ENCODE results near the gene FANCC.

The FANCC gene

DNA sequence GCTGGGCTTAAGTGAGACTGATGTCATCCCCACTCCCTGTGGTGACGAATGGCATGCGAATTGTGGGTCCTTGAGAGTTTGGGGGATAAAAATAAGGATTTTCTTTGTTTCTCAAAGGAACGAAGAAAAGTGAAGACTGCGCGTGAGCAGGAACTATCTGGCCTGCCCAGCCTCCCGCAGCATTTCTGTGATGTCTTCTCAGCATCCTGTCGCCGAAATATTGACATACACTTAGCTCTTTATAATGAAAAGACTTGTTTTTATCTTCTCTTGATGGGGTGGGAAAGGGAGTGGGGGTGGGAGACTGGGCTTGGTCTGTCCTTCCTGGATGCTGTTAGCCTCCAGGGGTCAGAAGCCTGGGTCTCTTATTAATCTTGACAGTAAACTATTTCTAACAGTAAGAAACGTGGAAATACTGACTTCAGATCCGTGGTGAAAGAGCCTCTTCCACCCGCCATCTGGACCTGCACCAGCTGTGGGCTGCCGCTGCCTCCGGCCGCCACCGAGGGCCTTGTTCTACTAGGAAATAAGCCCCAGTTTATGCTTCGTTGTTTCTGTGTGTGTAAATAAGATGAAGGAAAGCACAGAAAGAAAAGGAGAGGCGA is 239.6 kb downstream of the FANCC start:
- Histone ChIP-seq H3K27me3 (ENCODE audit: control insufficient read depth in 1 of 2, insufficient read depth in 2 of 2, low read length in 2 of 2) (no peaks in the 10 kb centered on the region), H3K9me3 (ENCODE audit: control insufficient read depth in 1 of 2, low read length in 2 of 2) (no peaks in the 10 kb centered on the region), H3K4me3 (ENCODE audit: low read depth in 1 of 2, low read length in 2 of 2) (no peak overlapping the region), H3K27ac (ENCODE audit: low read depth, low read length) (no peak overlapping the region), H3K36me3 (ENCODE audit: control insufficient read depth in 1 of 2, insufficient read depth in 2 of 2, low read length in 2 of 2) (peaks cover 14 to 29% of the 10 kb centered on the region in 2 donors), H3K9ac (ENCODE audit: low read depth in 1 of 2, low read length in 2 of 2) (no peak overlapping the region), H3K4me1 (ENCODE audit: control insufficient read depth in 1 of 2, insufficient read depth in 2 of 2, low read length in 2 of 2) (peaks cover 60 to 62% of the 10 kb centered on the region in 2 donors)

DNA sequence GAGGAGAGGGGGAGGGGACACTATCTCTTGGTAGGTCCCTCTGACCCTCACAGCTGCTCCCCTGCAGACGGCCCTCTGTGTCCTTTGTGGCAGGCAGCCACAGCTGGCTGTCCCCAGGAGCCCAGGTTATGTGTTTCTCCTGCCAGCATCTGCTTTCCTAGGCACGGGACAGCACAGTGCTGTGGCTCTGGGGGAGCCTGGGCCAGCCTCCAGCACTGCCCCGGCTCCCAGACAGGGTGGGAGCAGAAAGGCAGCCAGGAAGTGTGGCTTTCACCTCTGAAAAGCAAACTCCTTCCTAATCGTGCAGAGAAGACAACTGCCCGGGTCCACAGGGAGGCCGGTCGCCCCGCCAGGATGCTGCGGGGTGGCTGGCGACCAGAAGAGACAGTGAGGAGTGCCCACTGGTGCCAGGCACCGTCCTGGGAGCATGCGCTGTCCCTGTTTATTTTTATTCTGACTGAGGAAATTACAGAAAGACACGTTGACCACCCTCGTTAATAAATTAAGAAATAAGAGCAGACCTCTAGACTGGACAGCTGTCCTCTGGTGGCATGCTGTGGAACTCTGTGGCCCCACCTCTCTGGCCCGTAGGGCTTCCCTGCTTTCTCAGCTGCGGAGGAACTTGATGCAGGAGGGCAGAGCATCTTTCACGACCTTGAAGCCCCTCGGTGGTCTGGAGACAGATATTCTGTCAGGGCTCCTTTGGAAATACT is 240.3 kb downstream of the FANCC start:
- H3K27ac ChIP-seq (ENCODE audit: low read depth, low read length): peak overlapping the region; percentile 17
- no peaks in the 10 kb centered on the region for H3K27me3 ChIP-seq (ENCODE audit: control insufficient read depth in 1 of 2, insufficient read depth in 2 of 2, low read length in 2 of 2)
- H3K4me1 ChIP-seq (ENCODE audit: control insufficient read depth in 1 of 2, insufficient read depth in 2 of 2, low read length in 2 of 2): peaks cover 56% of the 10 kb centered on the region in 2 donors
- peaks cover 12 to 23% of the 10 kb centered on the region in 2 donors for H3K36me3 ChIP-seq (ENCODE audit: control insufficient read depth in 1 of 2, insufficient read depth in 2 of 2, low read length in 2 of 2)
- no peaks in the 10 kb centered on the region for H3K9me3 ChIP-seq (ENCODE audit: control insufficient read depth in 1 of 2, low read length in 2 of 2)
- H3K4me3 ChIP-seq (ENCODE audit: low read depth in 1 of 2, low read length in 2 of 2): no peak overlapping the region
- H3K9ac ChIP-seq (ENCODE audit: low read depth in 1 of 2, low read length in 2 of 2): no peak overlapping the region

DNA sequence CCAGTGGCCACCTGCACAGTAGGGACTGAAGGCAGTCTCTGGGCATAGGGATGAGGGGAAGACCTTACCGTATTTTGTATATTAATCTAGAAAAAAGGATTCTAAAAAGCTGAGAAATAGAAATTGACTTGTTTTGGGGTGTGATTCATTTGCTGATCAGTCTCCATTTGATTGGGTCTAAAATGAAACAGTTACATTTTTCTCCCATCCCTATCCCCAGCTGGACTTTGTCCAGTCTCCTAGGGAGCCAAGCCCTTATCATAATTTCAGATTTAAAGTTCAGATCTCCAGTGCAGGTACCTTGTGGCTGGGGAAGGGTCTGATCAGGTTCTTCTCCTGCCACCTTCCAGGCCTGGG is 240.8 kb downstream of the FANCC start:
- H3K4me3 ChIP-seq (ENCODE audit: low read depth in 1 of 2, low read length in 2 of 2): no peak overlapping the region
- H3K9me3 ChIP-seq (ENCODE audit: control insufficient read depth in 1 of 2, low read length in 2 of 2): no peaks in the 10 kb centered on the region
- peaks cover 52 to 56% of the 10 kb centered on the region in 2 donors for H3K4me1 ChIP-seq (ENCODE audit: control insufficient read depth in 1 of 2, insufficient read depth in 2 of 2, low read length in 2 of 2)
- peaks cover 11 to 17% of the 10 kb centered on the region in 2 donors for H3K36me3 ChIP-seq (ENCODE audit: control insufficient read depth in 1 of 2, insufficient read depth in 2 of 2, low read length in 2 of 2)
- H3K27me3 ChIP-seq (ENCODE audit: control insufficient read depth in 1 of 2, insufficient read depth in 2 of 2, low read length in 2 of 2): no peaks in the 10 kb centered on the region
- no peak overlapping the region for H3K9ac ChIP-seq (ENCODE audit: low read depth in 1 of 2, low read length in 2 of 2)
- H3K27ac ChIP-seq (ENCODE audit: low read depth, low read length): peak overlapping the region; percentile 17

DNA sequence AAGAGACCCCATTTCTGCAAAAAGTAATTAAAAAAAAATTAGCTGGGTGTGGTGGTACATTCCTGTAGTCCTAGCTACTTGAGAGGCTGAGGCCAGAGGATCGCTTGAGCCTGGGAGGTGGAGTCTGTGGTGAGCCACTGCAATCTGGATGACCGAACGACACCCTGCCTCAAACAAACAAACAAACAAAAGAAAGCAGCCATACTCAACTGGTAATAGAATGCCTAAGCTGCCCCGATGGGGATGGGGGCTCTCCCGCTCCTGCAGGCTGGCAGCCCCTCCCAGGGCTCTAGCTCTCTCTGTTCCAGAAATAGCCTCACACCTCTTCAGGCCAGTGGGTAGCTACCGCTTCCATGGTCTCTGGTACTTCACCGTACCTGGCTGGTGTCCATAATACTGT is 241.8 kb downstream of the FANCC start:
- Histone ChIP-seq H3K36me3 (ENCODE audit: control insufficient read depth in 1 of 2, insufficient read depth in 2 of 2, low read length in 2 of 2) (peaks cover 2 to 8% of the 10 kb centered on the region in 2 donors), H3K4me1 (ENCODE audit: control insufficient read depth in 1 of 2, insufficient read depth in 2 of 2, low read length in 2 of 2) (peaks cover 55 to 59% of the 10 kb centered on the region in 2 donors), H3K4me3 (ENCODE audit: low read depth in 1 of 2, low read length in 2 of 2) (no peak overlapping the region), H3K27me3 (ENCODE audit: control insufficient read depth in 1 of 2, insufficient read depth in 2 of 2, low read length in 2 of 2) (no peaks in the 10 kb centered on the region), H3K9ac (ENCODE audit: low read depth in 1 of 2, low read length in 2 of 2) (no peak overlapping the region), H3K27ac (ENCODE audit: low read depth, low read length) (no peak overlapping the region), H3K9me3 (ENCODE audit: control insufficient read depth in 1 of 2, low read length in 2 of 2) (no peaks in the 10 kb centered on the region)

DNA sequence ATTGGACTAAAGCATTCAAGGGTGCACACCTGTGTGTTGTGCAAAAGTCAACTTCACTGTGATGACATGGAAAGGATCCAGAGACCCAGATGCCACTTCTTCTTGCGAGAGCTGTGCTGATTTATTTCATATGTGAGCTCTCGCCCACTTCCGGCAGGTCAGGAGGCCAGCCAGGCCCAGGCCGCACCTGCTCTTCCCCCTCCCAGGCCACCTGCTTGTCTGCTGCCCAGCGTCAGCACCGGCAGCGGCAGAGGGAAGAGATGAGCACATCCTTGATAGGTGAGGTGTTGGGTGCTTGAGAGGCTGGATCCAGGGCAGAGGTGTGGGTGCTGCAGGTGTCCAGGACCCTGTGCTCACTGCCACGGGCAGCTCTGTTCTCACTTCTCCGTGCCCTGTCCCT is 242.9 kb downstream of the FANCC start:
- H3K36me3 ChIP-seq (ENCODE audit: control insufficient read depth in 1 of 2, insufficient read depth in 2 of 2, low read length in 2 of 2): peaks cover under 1 to 5% of the 10 kb centered on the region in 2 donors
- peaks cover 56 to 70% of the 10 kb centered on the region in 2 donors for H3K4me1 ChIP-seq (ENCODE audit: control insufficient read depth in 1 of 2, insufficient read depth in 2 of 2, low read length in 2 of 2)
- H3K9me3 ChIP-seq (ENCODE audit: control insufficient read depth in 1 of 2, low read length in 2 of 2): no peaks in the 10 kb centered on the region
- H3K4me3 ChIP-seq (ENCODE audit: low read depth in 1 of 2, low read length in 2 of 2): no peak overlapping the region
- H3K27ac ChIP-seq (ENCODE audit: low read depth, low read length): no peak overlapping the region
- no peaks in the 10 kb centered on the region for H3K27me3 ChIP-seq (ENCODE audit: control insufficient read depth in 1 of 2, insufficient read depth in 2 of 2, low read length in 2 of 2)
- H3K9ac ChIP-seq (ENCODE audit: low read depth in 1 of 2, low read length in 2 of 2): no peak overlapping the region

DNA sequence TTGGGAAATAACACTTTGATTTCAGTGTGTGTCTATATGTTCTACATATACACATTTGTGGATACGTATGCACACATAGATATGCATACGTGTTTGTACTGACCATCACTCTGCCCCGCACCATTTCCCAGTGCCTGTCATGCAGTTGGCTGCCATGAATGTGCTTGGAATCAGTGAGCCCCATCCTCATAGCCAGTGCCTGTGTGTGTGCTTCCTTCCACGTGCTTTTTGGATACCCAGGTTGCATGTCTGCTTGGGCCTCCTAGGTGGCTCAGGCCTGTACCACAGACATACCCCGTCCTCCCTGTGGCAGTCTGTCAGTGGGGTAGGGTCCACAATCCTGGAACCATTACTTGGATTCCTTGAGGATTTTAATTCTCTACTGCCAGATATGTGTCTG is 243.6 kb downstream of the FANCC start:
- H3K9ac ChIP-seq (ENCODE audit: low read depth in 1 of 2, low read length in 2 of 2): no peak overlapping the region

DNA sequence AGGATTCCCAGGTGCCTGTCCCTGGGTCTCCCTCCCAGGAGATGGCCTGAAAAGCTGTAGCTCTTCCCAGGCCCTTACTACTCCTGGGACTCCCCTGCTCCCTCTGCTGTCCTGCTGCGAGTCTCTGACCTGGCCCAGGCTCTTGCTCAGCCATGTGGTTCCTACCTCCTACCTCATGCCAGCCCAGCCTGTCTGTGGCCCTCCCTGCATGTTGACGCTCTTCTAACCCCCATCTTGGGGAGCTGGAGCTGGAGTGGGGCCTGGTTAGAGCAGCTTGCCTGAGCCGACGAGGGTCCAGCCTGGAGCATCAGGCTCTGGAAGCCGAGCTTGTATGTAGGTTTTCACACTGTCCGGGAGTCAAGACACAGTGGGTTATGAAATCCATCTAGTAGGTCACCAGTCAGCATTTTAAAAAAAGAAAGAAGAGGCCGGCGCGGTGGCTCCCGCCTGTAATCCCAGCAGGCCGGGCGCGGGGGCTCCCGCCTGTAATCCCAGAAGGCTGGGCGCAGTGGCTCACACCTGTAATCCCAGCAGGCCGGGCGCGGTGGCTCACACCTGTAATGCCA is 244.4 kb downstream of the FANCC start:
- no peak overlapping the region for H3K27ac ChIP-seq (ENCODE audit: low read depth, low read length)
- peaks cover 5 to 10% of the 10 kb centered on the region in 2 donors for H3K36me3 ChIP-seq (ENCODE audit: control insufficient read depth in 1 of 2, insufficient read depth in 2 of 2, low read length in 2 of 2)
- H3K4me3 ChIP-seq (ENCODE audit: low read depth in 1 of 2, low read length in 2 of 2): no peak overlapping the region
- no peaks in the 10 kb centered on the region for H3K27me3 ChIP-seq (ENCODE audit: control insufficient read depth in 1 of 2, insufficient read depth in 2 of 2, low read length in 2 of 2)
- H3K9me3 ChIP-seq (ENCODE audit: control insufficient read depth in 1 of 2, low read length in 2 of 2): no peaks in the 10 kb centered on the region
- H3K9ac ChIP-seq (ENCODE audit: low read depth in 1 of 2, low read length in 2 of 2): no peak overlapping the region
- H3K4me1 ChIP-seq (ENCODE audit: control insufficient read depth in 1 of 2, insufficient read depth in 2 of 2, low read length in 2 of 2): peaks cover 41 to 63% of the 10 kb centered on the region in 2 donors

More for the DNA sequence above, 243.6 kb downstream of the FANCC start:
- Histone ChIP-seq H3K4me1 (ENCODE audit: control insufficient read depth in 1 of 2, insufficient read depth in 2 of 2, low read length in 2 of 2) (peaks cover 49 to 71% of the 10 kb centered on the region in 2 donors), H3K4me3 (ENCODE audit: low read depth in 1 of 2, low read length in 2 of 2) (no peak overlapping the region), H3K27me3 (ENCODE audit: control insufficient read depth in 1 of 2, insufficient read depth in 2 of 2, low read length in 2 of 2) (no peaks in the 10 kb centered on the region), H3K9me3 (ENCODE audit: control insufficient read depth in 1 of 2, low read length in 2 of 2) (no peaks in the 10 kb centered on the region), H3K36me3 (ENCODE audit: control insufficient read depth in 1 of 2, insufficient read depth in 2 of 2, low read length in 2 of 2) (peaks cover 5 to 7% of the 10 kb centered on the region in 2 donors), H3K27ac (ENCODE audit: low read depth, low read length) (no peak overlapping the region)

DNA sequence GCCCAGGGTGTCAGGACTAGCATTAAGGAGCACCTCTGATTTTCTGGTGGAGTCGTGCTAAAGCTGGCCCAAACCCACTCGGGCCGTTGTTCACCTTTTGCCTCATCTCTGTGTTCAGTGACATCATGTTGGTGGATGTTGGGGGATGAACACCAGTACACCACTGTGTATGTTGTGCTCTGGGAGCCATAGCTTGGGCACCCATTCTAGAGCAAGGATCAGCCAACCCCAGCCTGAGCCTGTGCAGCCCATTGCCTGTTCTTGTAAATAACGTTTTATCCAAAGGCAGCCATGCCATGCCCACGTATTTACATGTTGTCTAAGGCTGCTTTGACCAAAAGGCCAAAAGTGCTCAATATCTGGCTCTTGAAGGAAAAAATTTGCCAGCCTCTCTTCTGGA is 245.6 kb downstream of the FANCC start:
- Histone ChIP-seq H3K4me3 (ENCODE audit: low read depth in 1 of 2, low read length in 2 of 2) (no peak overlapping the region), H3K27me3 (ENCODE audit: control insufficient read depth in 1 of 2, insufficient read depth in 2 of 2, low read length in 2 of 2) (no peaks in the 10 kb centered on the region), H3K36me3 (ENCODE audit: control insufficient read depth in 1 of 2, insufficient read depth in 2 of 2, low read length in 2 of 2) (peaks cover 8 to 15% of the 10 kb centered on the region in 2 donors), H3K9me3 (ENCODE audit: control insufficient read depth in 1 of 2, low read length in 2 of 2) (no peaks in the 10 kb centered on the region), H3K9ac (ENCODE audit: low read depth in 1 of 2, low read length in 2 of 2) (no peak overlapping the region), H3K4me1 (ENCODE audit: control insufficient read depth in 1 of 2, insufficient read depth in 2 of 2, low read length in 2 of 2) (peaks cover 31 to 60% of the 10 kb centered on the region in 2 donors), H3K27ac (ENCODE audit: low read depth, low read length) (no peak overlapping the region)

DNA sequence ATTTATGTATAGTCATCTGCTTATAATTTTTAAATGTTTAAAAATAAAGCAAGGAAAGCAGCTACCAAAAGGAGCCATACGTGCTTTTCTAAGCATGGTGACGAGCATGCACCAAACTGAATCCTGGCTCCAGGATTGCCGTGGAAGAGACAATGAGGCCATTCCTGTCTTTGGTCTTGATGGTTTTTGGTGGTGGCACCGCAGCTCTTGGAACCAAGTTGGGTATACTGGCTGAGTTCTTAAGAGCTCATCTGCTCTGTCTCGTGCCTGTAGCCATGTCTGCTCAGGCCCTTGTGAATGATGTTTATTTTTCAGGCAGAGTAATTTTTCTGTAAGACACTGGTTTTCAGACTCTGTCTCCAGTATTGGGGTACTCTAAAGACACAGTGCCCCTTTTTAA is 246.1 kb downstream of the FANCC start:
- no peak overlapping the region for H3K9ac ChIP-seq (ENCODE audit: low read depth in 1 of 2, low read length in 2 of 2)
- H3K4me3 ChIP-seq (ENCODE audit: low read depth in 1 of 2, low read length in 2 of 2): no peak overlapping the region
- no peak overlapping the region for H3K27ac ChIP-seq (ENCODE audit: low read depth, low read length)
- H3K27me3 ChIP-seq (ENCODE audit: control insufficient read depth in 1 of 2, insufficient read depth in 2 of 2, low read length in 2 of 2): no peaks in the 10 kb centered on the region
- peaks cover 9 to 15% of the 10 kb centered on the region in 2 donors for H3K36me3 ChIP-seq (ENCODE audit: control insufficient read depth in 1 of 2, insufficient read depth in 2 of 2, low read length in 2 of 2)
- peaks cover 27 to 59% of the 10 kb centered on the region in 2 donors for H3K4me1 ChIP-seq (ENCODE audit: control insufficient read depth in 1 of 2, insufficient read depth in 2 of 2, low read length in 2 of 2)
- no peaks in the 10 kb centered on the region for H3K9me3 ChIP-seq (ENCODE audit: control insufficient read depth in 1 of 2, low read length in 2 of 2)

DNA sequence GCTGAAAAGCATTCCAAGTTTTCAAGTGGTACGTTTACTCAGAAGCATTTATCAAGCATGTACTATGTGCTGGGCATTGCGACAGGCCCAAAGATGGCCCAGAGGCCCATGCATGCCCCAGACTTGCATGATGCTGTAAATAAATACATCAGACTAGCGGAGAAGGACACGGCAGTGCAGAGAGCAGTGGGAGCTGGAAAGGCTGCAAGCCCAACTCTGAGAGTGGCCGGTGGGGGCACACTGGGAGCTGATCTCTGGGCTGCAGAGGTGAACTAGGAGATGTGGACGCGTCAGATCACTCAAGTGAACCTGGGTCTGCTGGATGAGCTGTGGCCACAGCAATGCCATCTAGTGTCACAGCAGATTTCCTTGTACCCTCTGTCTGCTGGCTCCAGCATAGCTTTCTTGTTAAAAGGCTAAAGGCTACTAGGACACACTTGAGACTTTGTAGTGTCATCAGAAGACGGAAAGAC is 246.9 kb downstream of the FANCC start:
- Histone ChIP-seq H3K4me3 (ENCODE audit: low read depth in 1 of 2, low read length in 2 of 2) (no peak overlapping the region), H3K27me3 (ENCODE audit: control insufficient read depth in 1 of 2, insufficient read depth in 2 of 2, low read length in 2 of 2) (no peaks in the 10 kb centered on the region), H3K9ac (ENCODE audit: low read depth in 1 of 2, low read length in 2 of 2) (no peak overlapping the region), H3K4me1 (ENCODE audit: control insufficient read depth in 1 of 2, insufficient read depth in 2 of 2, low read length in 2 of 2) (peaks cover 21 to 60% of the 10 kb centered on the region in 2 donors), H3K27ac (ENCODE audit: low read depth, low read length) (no peak overlapping the region), H3K9me3 (ENCODE audit: control insufficient read depth in 1 of 2, low read length in 2 of 2) (no peaks in the 10 kb centered on the region), H3K36me3 (ENCODE audit: control insufficient read depth in 1 of 2, insufficient read depth in 2 of 2, low read length in 2 of 2) (peaks cover 9 to 15% of the 10 kb centered on the region in 2 donors)

Measured in duodenal mucosa (tissue), 2 donors.